PC-9 (cell line): ENCODE measurements around the gene FNIP2.

Experiments
- EZH2 ChIP-seq: fragments of 200-600 bp; sonication (generic); IDR thresholded peaks from 2 replicates; pipeline ENCODE4 v1.8.0; 2017; ENCODE audit warnings: antibody characterized with exemption, low read depth
- TF ChIP-seq, protein P1 (sequence below): fragments of 200-600 bp; sonication (generic); conservative IDR thresholded peaks from 2 replicates; pipeline ENCODE4 v1.6.1; 2017; ENCODE audit warnings: mixed run types, antibody characterized with exemption, mild to moderate bottlenecking, moderate library complexity

DNA sequence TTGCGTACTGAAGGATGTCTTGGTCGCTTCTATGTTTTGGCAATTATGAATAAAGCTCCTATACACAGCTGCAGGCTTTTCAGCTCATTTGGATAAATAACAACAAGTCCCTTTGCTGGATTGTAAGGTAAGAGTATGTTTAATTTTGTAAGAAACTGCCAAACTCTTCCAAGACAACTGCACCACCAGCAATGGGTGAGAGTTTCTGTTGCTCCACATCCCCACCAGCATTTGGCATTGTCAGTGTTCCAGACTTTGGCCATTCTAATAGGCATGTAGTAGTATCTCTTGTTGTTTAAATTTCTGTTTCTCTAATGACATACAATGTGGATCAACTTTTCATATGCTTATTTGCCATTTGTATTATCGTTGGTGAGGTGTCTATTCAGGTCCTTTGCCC, 44.3 kb downstream of the FNIP2 start:
- TF ChIP-seq, protein P1, sequence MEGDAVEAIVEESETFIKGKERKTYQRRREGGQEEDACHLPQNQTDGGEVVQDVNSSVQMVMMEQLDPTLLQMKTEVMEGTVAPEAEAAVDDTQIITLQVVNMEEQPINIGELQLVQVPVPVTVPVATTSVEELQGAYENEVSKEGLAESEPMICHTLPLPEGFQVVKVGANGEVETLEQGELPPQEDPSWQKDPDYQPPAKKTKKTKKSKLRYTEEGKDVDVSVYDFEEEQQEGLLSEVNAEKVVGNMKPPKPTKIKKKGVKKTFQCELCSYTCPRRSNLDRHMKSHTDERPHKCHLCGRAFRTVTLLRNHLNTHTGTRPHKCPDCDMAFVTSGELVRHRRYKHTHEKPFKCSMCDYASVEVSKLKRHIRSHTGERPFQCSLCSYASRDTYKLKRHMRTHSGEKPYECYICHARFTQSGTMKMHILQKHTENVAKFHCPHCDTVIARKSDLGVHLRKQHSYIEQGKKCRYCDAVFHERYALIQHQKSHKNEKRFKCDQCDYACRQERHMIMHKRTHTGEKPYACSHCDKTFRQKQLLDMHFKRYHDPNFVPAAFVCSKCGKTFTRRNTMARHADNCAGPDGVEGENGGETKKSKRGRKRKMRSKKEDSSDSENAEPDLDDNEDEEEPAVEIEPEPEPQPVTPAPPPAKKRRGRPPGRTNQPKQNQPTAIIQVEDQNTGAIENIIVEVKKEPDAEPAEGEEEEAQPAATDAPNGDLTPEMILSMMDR, result no peak
- no peak for TF ChIP-seq EZH2
